Activated T-cell treated with anti-CD3 and anti-CD28 coated beads for 4 hours (primary cell): ENCODE measurements around the gene TNFAIP3.
"Not testable (repeated sequence)": the region's sequence is repeated elsewhere in the genome, so short reads cannot be mapped to it uniquely, and the experiment has no call there.

Source experiments
- DNase-seq: peaks from one replicate; pipeline ENCODE4 v3.0.0-alpha.2; 2020

The TNFAIP3 gene

DNA sequence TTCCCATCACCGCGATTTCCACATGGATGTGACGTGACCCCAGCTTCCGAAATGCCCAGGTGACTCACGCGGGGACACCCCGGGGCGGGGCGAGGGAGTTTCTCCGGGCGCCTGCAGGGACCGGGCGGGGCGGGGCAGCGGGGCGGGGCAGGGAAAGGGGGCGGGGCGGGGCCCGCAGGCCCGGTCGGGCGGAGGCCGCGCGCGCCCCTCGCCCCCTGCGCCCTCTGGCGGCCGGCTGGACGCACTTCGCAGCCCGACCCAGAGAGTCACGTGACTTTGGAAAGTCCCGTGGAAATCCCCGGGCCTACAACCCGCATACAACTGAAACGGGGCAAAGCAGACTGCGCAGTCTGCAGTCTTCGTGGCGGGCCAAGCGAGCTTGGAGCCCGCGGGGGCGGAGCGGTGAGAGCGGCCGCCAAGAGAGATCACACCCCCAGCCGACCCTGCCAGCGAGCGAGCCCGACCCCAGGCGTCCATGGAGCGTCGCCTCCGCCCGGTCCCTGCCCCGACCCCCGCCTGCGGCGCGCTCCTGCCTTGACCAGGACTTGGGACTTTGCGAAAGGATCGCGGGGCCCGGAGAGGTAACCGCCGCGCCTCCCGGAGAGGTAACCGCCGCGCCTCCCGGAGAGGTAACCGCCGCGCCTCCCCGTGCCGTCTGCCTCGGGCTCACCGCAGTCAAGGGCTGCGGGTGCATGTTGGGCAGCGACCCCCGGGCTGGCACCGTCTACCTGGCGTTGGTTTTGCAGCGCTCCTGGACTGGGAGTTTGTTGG, at the start of gene TNFAIP3:
TSS of gene TNFAIP3 (plus strand) at position 346 of the 771 bp plus-strand sequence. CDS start 3,969 bp downstream, outside the sequence.
- peak; percentile 94 for DNase-seq

DNA sequence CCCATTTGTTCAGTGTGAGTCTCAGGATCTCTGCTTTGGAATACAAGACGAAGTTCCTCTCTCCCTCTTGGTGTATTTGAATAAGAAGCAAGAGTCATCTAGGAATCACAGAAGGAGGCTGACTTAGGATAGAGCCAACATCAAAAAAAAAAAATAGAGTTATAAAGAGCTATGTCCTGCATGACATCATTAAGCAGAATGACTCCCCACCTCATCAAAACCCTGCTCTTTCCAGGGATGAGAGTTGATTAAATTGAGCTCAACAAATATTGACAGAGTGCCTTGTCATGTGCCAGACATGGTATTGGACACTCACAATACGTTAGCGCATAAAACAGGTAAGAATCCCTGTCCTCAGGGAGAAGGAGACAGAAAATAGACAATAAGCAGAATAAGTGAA, 48.6 kb upstream of the TNFAIP3 start:
- no peak for DNase-seq

DNA sequence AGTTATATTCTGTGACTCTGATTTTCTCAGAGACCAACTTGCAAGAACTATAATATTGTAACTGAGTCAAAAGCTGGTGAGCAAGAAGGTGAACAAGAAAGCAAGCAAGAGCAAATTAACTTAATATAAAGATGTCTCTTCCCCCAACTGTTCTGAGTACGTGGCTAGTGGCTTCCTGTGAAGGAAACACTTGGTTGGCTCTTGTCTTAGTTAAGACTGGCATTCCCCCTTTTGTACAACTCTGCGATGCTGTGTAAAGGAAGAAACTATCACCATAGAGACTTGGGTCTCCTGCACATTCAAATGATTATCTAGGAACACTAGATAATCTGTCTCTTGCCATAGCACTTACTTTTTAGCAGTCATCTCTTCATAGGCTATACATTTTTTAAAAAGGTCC, 47.3 kb upstream of the TNFAIP3 start:
- DNase-seq, result no peak

DNA sequence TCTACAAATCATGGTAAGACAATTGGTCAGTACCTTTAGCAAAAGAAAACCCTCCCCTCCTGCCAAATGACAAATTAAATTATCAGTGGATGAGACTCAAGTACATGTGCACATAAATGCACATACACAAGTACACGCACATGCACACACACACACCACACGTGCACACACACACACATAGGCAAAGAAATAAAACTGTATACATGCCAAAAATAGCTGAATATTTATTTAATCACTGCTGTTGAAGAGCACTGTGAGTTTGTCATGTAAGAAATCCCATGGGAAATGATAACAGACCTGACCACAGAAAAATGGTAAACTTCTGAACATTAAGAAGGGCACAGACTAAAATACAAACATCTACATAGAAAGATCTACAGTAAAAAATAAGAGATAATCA, 46.6 kb upstream of the TNFAIP3 start:
- no peak for DNase-seq

DNA sequence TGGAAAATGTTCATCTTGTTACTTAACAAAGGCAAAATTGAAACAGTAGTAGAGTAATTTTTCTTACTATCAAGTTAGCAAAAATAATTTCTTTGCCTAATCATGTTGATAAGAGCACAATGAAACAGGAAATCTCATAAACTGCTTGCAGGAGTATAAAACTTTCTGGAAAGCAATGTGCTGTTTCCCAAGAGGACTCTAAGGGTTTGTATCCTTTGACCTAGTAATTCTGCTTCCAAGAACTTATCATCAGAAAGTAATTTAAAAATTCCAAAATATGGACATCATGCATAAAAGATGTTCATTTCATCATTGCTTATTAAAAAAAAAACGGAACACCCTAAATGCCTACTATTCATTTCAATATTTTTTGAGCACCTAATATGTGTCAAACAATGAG, 46.1 kb upstream of the TNFAIP3 start:
- DNase-seq, result no peak

DNA sequence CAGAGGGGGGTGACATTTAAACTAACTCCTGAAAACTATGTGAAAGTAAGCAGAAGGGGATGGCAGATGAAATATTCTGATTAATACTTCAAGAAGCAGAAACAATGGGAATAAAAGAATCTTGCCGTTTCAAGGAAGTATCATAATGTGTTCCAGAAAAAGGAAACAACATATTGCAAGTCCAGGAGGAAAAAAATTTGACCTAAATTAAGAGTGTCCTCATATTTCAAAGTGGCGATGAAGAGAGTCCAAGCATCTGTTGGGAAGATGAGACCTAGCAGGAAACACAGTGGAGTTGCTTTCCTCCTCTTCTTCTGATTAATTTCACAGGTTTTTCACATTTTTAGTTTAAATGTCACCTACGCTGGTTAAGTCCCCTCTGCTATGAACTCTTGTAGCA, 45.6 kb upstream of the TNFAIP3 start:
- no peak for DNase-seq

DNA sequence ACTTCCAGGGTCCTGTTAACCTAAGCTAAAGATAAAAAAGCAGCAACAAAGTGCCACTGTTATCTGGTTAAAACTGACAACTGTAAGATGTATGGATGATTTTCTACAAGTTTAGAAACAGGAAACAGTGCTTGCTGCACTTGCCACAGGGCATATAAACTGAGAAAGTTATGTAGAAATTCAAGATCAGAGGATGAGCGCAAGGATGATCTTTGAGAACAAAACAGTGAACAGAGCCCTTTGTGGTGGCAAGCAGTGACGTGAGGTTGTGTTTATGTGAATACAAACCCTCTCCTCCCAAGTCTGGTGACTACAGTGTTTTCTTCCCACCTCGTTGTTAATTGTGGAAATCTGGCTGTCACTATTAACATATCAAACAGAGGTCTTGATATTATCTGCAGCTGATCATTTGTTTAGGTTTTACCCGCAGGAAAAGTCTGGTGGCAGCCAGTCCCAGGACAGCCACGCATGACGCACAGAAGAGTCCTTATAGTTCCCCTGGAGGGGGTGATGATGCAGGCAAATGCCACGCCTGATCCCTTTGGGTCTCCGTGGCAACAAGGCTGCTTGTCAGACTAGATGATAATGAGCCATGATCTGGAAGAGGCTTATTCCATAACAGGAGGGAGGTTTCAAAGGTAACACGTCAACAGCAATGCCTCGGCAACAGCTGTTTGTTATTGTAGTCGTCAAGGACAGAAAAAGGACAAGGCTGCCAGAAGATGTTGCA, 43.1 kb upstream of the TNFAIP3 start:
- DNase-seq, result peak; percentile 50

DNA sequence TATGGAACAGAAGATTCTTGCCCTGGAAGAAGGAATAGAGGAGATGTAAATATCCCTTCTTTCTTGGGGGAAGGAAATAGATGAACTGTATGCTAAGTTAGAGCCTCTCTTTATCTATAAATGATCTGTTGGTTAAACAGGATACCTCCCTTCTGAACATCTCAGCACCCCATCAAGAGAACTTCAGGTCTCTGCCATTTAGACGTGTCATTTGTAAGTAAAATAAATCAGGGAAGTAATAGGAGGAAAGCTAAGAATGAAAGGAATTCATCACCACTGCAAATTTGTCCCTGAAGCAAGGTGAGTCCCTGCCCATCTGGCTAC, 42.5 kb upstream of the TNFAIP3 start:
- DNase-seq, result no peak

DNA sequence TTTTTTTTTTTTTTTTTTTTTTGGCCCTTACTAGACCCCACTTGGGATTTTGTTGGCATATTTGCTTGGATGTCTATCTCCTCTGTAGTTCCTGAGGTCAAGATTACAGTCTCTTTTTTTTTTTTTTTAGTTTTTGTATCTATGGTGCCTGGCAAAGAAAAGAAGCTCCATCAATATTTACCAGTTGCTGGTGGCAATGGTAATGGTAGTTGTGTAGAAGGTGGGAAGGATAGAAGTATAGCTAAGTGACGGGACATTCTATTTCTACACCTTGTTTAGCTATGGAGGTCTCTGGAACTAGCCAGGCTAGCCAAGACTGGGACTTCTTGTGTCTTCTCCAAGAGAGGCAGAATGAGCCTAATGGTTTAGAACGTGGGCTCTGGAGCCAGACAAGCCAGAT, 42.2 kb upstream of the TNFAIP3 start:
- no peak for DNase-seq

DNA sequence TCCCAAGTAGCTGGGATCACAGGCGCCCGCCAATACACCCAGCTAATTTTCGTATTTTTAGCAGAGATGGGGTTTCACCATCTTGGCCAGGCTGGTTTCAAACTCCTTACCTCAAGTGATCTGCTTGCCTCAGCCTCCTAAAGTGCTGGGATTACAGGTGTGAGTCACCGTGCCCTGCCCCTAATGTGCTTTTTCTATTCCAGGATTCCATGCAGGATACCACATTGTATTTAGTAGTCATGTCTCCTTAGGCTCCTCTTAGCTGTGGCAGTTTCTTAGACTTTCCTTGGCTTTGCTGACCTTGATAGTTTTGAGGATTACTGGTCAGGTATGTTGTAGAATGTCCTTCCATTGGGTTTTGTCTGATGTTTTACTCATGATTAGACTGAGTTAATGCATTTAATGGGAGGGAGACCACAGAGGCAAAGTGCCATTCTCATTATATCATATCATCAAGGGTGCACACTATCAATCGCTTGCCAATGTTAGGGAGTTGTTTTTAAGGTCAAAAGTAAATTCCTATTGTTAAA, 39.6 kb upstream of the TNFAIP3 start:
- DNase-seq, result no peak

DNA sequence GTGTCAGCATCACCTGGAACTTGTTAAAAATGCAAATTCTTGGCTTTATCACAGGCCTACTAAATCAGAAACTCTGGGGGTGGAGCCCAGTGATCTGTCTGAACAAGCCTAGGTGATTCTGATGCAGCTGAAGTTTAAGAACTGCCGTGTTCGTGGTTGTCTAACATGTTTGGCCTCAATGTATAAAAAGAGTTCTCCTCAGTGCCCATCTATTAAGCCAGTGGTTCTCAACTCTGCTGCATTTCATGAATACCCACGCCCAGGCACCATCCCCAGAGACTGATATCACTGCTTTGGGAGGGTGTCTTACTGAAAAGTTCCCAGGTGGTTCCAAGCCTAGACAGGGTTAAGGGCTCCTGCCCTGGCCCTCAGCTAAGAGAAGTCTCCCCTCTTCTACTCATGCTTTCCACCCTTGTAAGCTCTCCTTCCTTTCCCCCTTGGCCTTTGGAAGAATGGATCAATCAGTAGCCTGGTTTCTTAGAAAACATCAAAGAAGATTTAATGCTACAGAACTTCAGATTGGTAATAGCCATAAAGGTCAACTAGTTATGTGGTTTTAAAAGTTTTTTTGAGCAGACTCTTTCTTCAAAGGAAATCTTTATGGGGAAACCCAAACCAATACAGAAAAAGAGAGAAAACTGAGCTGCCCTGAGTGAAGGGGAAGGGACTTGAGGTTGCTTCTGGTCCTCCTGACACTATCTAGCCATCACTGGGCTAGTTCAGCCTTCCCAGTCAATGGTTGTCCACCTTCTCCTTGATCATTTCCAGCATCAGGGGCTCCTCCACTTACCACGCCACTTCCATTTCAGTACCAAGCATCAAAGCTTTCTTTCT, 38.9 kb upstream of the TNFAIP3 start:
- no peak for DNase-seq

DNA sequence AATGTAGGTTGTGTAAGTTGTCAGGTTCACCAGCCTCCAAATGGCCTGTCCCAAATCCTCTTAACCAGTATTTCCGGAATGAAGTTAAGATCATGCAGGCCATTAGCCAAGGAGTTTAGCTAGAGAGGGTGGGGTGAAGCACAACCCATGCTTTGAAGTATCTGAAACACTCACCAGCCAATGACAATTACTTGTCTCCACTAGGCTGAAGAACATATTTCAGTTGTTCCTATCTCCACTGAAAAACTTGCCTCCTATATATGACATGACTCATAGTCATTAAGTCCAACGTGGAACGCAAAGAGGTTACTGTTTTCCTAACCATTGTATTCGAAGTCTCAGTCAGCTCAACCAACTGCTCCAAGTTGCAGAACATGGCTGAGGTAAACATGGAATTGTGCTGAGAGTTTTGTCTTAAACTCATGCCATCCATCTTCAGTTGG, 37.4 kb upstream of the TNFAIP3 start:
- no peak for DNase-seq

DNA sequence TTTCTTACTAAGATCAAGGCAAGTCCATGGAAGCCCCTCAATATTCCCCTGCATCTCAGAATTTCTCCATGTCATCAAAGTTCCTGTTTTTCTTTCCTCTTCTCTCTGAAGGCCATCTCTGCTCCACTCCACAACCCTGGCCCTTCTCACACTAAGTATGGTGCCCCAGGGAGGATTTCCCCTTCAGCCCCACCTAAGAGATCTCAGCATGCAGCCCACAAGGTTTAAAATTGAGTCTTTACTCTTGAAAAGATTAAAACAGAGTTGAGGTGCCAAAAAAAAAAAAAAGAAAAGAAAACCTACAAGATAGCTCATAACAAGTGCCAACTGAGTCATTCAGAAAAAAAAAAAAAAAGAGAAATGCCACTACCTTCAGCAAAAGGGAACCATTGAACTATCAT, 36.5 kb upstream of the TNFAIP3 start:
- DNase-seq, result no peak

DNA sequence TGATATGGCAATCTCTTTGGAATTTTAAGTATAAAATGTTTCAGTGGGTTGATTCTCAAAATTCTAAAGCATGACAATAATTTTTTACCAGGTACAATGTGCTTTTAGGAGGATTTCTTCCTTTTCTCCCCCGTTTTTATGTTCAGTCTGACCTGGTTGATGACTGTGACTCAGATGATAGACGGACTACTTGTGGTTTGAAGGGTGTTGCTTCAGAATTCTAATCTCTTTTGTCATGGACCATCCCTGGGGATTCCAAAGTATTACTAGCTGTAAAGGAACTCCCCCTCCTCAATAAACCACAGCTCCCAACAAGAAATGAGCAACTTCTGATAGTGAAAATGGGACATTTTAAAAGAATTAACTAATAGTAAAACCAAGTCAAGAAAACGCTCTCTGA, 34.9 kb upstream of the TNFAIP3 start:
- no peak for DNase-seq

DNA sequence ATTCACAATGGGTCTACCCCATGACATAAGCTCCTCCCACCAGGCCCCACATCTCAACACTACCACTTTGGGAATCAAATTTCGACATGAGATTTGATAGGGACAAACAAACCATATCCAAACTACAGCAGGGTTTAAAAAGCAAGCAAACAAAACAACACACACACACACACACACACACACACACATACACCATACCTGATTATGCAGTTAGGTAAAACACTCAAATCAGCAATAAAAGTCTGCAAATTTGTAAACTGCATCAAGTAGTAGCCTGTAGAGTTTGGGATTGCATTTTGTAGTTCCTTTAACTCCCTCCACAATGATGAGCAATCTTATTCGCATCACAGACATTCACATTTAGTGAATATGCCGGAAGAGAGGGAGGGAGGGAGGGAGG, 32.6 kb upstream of the TNFAIP3 start:
- DNase-seq, result no peak

DNA sequence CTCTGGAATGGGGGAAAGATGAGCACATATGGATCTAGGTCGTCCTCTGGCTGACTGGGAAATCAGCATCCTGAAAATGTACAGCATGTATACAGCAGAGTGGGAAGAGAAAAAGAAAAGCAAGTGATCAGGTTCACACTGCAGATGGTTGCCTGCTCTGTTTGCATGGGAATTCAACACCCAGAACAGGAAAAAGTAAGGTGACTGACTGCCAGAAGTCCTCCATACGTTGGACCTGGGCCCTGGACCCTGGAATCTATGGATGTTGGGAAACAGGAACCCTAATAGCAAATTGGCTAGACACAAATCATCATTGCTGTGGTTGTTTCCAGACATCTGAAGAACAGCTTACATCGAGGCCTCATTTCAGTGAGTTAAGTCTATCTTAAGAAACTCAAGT, 30.3 kb upstream of the TNFAIP3 start:
- no peak for DNase-seq

DNA sequence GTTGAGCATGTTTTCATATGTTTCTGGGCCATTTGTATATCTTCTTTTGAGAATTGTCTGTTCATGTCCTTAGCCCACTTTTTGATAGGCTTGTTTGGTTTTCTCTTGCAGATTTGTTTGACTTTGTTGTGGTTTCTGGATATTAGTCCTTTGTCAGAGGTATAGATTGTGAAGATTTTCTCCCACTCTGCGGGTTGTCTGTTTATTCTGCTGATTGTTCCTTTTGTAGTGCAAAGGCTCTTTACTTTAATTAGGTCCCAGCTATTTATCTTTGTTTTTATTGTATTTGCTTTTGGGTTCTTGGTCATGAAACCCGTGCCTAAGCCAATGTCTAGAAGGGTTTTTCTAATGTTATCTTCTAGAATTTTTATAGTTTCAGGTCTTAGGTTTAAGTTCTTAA, 29.0 kb upstream of the TNFAIP3 start:
- not testable (repeated sequence) for DNase-seq

DNA sequence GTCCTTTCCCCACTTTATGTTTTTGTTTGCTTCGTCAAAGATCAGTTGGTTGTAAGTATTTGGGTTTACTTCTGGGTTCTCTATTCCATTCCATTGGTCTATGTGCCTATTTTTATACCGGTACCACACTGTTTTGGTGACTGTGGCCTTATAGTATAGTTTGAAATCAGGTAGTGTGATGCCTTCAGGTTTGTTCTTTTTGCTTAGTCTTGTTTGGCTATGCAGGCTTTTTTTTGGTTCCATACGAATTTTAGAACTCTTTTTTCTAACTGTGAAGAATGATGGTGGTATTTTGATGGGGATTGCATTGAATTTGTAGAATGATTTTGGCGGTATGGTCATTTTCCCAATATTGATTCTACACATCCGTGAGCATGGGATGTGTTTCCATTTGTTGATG, 28.5 kb upstream of the TNFAIP3 start:
- not testable (repeated sequence) for DNase-seq

DNA sequence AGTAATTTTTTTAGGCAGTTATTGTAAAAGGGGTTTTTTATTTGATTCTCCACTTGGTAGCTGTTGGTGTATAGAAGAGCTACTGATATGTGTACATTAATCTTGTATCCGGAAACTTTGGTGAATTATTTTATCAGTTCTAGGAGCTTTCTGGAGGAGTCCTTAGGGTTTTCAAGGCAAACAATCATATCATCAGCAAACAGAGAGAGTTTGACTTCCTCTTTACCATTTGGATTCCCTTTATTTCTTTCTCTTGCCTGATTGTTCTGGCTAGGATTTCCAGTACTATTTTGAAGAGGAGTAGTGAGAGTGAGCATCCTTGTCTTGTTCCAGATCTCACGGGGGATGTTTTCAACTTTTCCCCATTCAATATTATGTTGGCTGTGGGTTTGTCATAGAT, 28.0 kb upstream of the TNFAIP3 start:
- DNase-seq, result no peak

DNA sequence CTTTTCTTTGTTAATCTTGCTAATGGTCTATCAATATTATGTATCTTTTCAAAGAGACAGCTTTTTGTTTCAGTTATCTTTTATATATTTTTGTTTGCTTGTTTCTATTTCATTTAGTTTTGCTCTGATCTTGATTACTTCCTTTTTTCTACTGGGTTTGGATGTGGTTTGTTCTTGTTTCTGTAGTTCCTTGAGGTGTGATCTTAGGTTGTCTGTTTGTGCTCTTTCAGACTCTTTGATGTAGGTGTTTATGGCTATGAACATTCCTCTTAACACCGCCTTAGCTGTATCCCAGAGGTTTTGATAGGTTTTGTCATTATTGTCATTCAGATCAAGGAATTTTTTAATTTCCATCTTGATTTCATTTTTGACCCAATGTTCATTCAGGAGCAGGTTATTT, 26.8 kb upstream of the TNFAIP3 start:
- DNase-seq, result no peak

DNA sequence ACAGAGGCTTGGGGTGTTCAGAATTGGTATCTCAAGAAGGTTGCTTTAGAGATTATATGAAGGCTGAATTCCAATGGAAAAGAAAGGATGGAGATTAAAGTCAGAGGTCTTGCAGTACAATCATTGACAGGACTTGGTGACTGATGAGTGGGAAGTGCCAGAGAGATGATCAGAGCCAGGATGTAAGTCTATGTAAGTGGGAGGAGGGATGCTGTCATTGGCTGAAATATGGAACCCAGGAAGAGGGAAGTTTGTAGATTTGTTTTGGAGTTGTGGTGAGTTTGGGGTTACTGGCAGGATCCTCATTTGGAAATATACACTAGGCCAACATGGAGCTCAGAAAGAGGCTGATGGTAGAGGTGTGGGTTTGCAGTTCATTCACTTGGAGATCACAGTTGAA, 23.8 kb upstream of the TNFAIP3 start:
- DNase-seq, result no peak

DNA sequence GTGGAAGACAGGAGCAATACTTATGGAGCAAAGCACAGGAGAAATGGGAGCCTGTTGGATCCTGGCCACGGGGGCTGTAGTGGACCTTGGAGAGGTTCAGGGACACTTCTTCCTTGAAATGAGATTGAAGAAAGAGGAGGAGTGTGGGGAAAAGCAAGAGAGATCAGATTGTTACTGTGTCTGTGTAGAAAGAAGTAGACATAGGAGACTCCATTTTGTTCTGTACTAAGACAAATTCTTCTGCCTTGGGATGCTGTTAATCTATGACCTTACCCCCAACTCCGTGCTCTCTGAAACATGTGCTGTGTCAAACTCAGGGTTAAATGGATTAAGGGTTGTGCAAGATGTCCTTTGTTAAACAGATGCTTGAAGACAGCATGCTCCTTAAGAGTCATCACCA, 22.7 kb upstream of the TNFAIP3 start:
- DNase-seq, result not testable (repeated sequence)

DNA sequence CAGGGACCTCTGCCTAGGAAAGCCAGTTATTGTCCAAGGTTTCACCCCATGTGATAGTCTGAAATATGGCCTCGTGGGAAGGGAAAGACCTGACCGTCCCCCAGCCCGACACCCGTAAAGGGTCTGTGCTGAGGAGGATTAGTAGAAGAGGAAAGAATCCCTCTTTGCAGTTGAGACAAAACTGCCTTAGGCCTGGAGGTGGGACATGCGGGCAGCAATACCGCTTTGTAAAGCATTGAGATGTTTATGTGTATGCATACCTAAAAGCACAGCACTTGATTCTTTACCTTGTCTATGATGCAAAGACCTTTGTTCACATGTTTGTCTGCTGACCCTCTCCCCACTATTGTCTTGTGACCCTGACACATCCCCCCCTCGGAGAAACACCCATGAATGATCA, 22.3 kb upstream of the TNFAIP3 start:
- DNase-seq, result not testable (repeated sequence)

DNA sequence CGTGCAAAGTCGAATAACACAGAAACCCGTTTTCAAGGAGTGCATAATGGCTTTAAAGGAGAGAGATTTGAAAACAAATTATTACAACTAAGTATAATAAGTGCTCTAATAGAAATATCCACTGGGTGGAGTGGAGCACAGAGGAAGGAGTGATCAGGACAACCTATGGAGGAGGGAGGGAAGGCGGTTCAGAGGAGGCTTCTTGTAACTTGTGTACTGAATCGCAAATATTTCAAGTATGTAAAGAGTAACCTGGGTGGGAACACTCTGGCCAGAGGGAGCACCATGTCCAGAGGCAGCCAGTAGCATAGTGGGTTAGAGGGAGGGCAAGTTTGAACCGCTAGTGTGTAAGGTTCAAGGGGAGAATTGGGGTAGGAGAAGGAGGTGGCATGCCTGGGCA, 21.6 kb upstream of the TNFAIP3 start:
- no peak for DNase-seq
